ENCODE results near the gene GBF1.
"Not testable (repeated sequence)": the region's sequence is repeated elsewhere in the genome, so short reads cannot be mapped to it uniquely, and the experiment has no call there.

GBF1 gene, protein sequence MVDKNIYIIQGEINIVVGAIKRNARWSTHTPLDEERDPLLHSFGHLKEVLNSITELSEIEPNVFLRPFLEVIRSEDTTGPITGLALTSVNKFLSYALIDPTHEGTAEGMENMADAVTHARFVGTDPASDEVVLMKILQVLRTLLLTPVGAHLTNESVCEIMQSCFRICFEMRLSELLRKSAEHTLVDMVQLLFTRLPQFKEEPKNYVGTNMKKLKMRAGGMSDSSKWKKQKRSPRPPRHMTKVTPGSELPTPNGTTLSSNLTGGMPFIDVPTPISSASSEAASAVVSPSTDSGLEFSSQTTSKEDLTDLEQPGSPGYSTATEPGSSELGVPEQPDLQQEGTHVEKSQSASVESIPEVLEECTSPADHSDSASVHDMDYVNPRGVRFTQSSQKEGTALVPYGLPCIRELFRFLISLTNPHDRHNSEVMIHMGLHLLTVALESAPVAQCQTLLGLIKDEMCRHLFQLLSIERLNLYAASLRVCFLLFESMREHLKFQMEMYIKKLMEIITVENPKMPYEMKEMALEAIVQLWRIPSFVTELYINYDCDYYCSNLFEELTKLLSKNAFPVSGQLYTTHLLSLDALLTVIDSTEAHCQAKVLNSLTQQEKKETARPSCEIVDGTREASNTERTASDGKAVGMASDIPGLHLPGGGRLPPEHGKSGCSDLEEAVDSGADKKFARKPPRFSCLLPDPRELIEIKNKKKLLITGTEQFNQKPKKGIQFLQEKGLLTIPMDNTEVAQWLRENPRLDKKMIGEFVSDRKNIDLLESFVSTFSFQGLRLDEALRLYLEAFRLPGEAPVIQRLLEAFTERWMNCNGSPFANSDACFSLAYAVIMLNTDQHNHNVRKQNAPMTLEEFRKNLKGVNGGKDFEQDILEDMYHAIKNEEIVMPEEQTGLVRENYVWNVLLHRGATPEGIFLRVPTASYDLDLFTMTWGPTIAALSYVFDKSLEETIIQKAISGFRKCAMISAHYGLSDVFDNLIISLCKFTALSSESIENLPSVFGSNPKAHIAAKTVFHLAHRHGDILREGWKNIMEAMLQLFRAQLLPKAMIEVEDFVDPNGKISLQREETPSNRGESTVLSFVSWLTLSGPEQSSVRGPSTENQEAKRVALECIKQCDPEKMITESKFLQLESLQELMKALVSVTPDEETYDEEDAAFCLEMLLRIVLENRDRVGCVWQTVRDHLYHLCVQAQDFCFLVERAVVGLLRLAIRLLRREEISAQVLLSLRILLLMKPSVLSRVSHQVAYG (N-terminal part only)

DNA sequence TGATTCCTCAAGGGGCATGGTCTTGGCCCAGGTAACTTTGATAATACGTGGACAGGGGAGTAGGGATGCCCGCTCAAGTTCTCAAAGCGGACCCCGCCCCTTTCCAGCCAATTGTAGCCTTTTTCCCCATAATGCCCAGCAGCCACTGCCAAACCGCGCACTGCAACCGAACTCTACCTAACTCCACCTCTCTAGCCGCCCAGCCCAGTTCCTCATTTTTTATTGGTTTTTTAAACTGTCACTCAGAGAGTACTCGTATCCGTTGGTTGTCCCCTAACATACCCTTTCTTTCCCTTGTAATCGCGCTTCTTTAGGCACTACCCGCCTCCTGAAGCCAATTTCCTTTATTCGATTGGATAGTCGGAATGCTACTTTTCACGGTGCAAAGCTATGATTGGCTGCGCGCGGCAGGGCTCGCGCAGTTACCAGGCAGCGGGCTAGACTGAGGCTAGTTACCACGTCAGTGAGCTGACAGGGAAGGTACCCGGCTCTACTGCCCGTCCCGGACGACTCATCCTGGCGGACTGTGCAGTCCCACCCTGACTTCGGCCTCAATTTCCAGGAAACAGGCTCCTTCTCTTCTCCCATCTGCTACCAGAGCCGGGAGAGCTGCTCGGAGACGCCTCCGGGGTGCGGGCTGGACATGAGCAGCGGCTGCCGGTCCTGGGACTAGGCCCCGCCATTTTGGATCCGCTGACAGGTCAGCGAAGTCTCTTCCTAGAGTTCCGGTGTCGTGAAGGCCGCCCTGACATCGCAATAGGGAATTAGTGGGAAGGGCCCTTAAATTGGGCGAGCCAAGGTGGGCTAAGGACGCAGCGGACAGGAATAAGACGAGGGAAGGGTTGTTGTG, at the start of gene GBF1:
Gene GBF1, plus strand, starts transcription at position 451 of the 850 bp plus-strand sequence. CDS start 13,407 bp downstream, outside the sequence.
- DNase-seq (ENCODE audit: low read depth in 2 of 2), result peak; percentile 100

DNA sequence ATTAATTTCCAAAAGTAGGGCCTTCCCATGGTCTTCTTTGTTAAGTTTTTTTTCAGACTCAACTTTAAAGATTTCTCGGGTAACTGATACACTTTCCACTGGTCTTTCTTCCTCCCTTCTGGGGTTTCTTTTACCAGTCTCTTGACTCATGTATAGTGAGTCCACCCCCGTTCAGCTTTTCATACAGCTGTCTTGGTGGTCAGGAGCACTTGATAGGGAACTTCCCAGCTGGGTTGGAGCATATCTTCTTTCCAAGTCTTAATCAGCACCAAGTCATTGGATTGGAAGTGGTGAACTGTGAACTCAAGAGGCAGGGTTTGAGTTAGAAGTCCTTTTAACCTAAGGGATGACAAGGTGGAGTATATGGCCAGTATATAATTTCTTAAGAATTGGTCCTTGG, 48.4 kb upstream of the GBF1 start:
- no peak for DNase-seq (ENCODE audit: low read depth in 2 of 2)

DNA sequence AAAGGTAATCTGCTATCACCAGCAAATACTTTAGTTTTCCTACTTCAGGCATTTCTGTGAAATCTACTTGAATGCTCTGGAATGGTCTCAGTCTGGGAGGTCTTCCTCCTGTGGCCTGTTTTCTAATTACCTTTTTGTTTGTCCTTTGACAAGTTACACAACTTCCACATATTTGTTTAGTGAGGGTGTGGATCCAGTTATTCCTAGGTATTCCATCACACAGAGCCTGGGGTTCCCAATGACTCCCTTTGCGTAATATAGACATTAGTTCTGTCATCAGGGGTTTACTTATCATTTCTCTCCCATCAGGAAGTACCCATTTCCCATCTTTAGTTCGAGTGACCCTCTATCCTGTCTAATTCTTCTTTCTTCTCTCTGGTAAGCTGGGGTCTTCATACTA, 47.3 kb upstream of the GBF1 start:
- DNase-seq (ENCODE audit: low read depth in 2 of 2), result no peak

DNA sequence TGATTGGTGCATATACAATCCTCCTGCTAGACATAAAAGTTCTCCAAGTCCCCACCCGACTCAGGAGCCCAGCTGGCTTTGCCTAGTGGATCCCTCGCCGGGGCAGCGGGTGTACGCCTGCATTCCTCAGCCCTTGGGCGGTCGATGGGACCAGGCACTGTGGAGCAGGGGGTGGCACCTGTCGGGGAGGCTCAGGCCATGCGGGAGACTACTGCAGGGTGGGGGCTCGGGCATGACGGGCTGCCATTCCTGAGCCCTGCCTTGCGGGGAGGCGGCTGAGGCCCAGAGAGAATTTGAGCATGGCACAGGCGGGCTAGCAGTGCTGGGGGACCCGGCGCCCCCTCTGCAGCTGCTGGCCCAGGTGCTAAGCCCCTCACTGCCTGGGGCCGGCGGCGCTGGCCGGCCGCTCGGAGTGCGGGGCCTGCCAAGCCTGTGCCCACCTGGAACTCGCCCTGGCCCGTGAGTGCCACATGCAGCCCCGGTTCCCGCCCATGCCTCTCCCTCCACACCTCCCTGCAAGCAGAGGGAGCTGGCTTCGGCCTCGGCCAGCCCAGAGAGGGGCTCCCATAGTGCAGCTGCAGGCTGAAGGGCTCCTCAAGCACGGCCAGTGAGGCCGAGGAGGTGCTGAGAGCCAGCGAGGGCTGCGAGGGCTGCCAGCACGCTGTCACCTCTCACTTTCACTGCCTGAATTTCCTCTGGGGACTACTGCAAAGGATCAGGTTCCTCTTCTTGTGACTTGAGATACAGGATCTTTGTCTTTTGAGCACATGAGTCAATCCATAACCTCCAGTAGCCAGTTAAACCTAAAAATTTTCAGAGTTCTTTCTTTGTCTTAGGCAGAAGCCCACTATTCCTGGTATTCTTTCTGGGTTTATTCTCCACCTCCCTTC, 44.3 kb upstream of the GBF1 start:
- DNase-seq (ENCODE audit: low read depth in 2 of 2), result no peak

DNA sequence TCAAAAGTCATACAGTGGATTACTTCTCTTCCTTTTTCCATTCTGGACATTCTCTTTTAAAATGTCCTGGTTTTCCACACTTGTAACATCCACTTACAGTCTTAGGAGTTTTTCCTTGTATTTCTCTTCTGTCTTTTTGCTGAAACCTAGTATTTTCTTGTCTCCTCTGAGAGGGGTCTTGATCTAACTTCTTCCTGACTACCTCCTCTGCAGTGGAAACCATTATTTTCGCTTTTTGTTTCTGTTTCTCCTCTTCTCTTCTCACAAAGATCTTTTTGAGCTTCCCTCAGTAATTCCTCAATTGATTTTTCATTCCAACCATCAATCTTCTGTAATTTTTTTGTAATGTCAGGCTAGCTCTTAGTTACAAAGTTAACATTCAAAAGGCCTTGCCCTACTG, 42.9 kb upstream of the GBF1 start:
- DNase-seq (ENCODE audit: low read depth in 2 of 2), result no peak

DNA sequence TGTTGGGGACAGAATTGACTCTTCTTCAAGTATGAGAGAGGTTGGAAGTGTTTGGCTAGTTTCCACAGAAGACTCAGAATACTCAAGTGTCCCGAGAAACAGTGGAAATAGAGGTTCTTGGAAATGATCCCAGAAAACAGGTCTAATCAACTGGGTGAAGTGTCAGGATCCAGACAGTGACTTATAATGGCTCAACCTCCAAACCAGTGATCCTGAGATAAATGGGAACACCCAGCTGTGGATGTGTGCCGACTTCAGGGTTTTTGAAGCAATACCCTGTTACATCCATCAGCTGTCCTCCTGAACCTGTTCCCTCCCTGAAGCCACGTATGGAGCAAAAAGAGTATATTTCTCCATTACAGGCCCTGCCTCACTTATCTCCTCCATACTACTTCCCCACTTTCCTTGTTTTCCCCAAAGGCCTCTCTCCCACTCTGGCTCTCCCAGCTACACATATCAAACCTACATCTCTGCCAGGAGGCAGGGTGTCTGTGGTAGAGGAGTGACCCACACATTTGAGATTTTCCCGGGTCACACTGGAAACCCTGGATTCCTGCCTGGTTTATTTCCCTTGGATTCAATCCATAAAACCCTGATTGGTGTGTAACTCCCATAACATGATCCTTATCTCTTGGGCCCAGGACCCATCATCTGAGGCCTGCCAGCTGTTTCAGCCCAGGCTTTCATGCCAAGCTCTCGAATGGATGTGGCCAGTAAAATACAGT, 36.9 kb upstream of the GBF1 start:
- no peak for DNase-seq (ENCODE audit: low read depth in 2 of 2)

DNA sequence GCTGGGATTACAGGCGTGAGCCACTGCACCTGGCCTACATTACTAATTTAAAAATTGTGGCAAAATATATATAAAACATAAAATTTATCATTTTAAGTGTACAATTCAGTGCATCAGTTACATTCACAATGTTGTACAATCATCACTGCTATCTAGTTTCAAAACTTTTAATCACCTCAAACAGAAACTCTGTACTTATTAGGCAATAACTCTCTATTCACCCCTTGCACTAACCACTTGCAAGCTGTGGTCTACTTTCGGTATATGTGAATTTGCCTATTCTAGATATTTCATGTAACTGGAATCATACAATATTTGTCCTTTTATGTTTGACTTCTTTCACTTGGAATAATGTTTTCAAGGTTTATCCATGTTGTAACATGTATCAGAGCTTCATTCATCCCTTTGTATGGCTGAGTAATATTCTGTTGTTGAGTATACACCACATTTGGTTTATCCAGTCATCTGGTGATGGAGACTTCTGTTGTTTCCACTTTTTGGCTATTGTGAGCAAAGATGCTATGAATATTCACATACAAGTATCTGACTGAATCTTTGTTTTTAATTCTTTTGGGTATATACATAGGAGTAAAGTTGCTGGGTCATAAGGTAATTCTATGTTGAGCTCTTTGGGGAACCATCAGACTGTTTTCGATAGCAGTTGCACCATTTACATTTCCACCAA, 33.6 kb upstream of the GBF1 start:
- no peak for DNase-seq (ENCODE audit: low read depth in 2 of 2)

DNA sequence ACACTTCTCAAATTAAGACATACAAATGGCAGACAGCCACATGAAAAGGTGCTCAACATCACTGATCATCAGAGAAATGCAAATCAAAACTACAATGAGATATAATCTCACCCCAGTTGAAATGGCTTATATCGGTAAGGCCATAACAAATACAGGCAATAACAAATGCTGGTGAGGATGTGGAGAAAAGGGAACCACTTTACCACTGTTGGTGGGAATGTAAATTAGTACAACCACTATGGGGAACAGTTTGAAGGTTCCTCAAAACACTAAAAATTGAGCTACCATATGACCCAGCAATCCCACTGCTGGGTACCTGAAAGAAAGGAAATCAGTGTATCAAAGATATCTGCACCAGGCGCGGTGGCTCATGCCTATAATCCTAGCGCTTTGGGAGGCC, 31.7 kb upstream of the GBF1 start:
- not testable (repeated sequence) for DNase-seq (ENCODE audit: low read depth in 2 of 2)

DNA sequence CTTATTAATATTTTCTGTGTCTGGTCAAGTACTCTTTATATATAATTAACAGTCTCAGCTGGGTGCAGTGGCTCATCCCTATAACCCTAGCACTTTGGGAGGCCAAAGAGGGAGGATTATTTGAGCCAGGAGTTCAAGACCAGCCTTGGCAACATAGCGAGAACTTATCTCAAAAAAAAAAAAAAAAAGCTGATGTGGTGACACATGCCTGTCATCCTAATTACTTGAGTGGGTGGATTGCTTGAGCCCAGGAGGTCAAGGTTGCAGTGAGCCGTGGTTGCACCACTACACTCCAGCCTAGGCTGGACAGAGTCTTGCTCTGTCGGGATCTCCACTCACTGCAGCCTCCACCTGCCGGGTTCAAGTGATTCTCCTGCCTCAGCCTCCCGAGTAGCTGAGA, 26.0 kb upstream of the GBF1 start:
- DNase-seq (ENCODE audit: low read depth in 2 of 2), result no peak

DNA sequence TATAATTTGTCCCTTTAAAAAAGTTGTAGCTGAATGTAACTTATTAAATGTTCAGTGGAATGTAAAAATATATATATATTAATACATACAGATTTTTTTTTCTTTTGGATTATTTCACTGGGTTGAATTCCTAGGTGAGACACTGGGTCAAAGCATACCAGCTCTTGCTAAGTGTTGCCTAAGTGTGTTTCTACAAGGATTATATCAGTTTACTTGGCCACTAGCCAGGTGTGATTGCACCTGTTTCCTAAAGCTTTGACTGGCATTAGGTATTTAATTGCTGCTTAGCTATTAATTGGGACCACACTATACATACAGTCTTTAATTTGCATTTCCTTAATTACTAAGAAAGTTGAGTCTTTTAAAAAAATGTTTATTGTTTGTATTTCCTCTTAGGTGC, 24.7 kb upstream of the GBF1 start:
- DNase-seq (ENCODE audit: low read depth in 2 of 2), result no peak

DNA sequence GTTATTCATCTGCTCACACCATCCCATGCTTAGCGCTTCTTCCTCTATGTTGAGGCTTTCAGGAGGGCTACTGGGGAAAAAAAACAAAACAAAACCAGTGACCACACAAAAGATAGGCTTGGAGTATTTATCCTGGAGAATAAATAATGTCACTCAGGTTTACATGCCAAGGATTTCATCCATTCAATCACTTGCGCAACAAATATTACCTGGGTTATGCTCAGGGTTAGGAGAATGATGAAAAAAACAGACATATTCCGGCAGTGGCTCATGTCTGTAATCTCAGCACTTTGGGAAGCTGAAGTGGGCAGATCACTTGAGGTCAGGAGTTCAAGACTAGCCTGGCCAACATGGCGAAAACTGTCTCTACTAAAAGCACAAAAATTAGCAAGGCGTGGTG, 22.5 kb upstream of the GBF1 start:
- no peak for DNase-seq (ENCODE audit: low read depth in 2 of 2)

DNA sequence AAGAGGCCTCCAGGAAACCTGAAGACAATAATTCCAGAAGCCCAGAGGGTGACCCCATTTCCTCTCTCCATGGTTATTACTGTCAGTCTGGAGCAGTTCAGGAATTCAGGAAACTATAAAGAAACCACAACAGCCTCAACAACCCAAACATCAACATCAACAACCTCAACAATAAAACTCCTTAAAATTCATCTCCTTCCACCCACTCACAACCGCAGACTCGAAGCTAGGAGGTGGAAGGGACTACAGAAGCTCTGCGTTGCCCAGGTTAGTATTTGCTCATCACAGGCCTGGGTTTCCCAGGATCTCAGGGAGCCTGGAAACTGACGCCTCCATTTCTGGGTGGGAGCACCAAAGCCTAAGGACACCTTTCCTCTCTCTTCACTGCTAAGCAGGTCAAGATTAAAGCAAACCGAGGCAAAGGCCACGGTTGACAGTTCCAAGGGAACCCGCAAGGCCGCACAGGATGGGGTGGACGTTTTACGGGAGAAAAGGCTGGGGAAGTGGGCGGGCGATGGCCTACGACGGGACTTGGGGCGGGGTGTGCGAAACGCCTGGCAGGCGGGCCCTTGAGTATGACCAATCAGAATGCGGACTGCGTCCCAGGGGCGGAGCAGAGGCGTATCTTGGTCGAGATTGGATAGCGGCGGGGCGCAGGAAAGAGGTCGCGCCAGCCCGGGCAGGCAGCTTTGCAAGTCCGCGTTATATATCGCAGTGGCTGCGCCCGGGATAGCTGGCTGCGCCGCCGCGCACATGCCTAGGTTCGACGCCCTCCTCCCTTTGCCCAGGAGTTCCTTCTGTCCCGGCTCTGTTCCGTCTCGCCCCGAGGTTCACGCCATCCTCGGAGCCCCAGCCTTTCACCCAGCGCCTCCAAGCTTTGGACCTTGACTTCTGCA, 19.4 kb upstream of the GBF1 start, which contains the start of gene ELOVL3:
Gene ELOVL3, plus strand, starts transcription at position 654 of the 896 bp plus-strand sequence. CDS start 250 bp downstream, outside the sequence.
- DNase-seq (ENCODE audit: low read depth in 2 of 2), result peak; percentile 79 to 84

DNA sequence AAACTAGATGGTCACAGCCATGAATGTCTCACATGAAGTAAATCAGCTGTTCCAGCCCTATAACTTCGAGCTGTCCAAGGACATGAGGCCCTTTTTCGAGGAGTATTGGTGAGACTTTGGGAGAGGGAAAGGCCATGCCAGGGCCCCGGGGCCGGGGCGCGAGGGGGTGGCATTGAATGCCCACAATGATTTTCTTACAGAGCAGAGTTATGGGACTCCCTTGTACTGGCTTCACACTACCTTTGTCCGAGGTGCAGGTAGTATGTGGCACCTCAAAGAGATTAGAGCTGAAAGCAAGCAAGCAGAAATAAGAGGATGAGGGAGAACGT, 18.8 kb upstream of the GBF1 start:
- DNase-seq (ENCODE audit: low read depth in 2 of 2), result no peak

DNA sequence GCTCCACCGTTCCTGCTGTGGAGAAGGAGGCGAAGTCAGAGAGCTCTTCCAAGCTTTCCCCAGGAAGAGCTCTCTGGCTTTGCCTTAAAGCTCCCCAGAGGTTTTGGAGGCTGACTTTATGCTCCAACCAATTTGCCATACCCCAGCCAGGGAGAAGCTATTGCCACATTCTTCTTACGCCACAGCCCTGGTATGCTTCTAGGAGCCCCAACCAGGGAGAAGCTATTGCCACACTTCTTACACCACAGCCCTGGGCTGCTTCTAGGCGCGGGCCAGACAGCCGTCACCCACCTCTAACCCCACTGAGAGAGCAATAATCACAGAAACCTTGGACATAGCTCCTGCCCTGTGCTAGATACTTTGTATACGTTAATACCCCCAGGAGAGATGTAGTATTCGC, 18.3 kb upstream of the GBF1 start:
- peak; percentile 42 to 49 for DNase-seq (ENCODE audit: low read depth in 2 of 2)

DNA sequence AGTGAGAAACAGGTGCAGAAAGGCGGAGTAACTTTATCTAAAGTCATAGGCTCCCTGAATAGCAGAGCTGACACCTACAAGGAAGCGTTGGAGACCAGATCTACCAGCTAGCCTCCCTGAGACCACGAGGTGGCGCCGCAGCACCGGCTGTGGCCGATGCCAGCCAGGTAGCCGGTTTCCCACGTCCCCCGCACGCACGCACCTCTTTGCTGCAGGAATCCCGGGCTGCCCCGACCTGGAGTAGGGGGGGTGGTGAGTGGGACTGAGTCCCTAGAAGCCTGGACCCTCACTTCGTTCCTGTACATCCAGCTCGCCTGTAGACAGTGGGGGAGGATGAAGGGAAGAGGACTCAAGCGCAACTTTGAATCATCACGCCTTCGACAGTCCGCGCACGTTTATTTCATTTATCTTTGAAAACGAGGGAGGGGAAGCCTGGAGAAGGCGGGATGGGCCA, 15.5 kb upstream of the GBF1 start:
- peak in 1 of 2 experiments; percentile 23 for DNase-seq (ENCODE audit: low read depth in 2 of 2)

DNA sequence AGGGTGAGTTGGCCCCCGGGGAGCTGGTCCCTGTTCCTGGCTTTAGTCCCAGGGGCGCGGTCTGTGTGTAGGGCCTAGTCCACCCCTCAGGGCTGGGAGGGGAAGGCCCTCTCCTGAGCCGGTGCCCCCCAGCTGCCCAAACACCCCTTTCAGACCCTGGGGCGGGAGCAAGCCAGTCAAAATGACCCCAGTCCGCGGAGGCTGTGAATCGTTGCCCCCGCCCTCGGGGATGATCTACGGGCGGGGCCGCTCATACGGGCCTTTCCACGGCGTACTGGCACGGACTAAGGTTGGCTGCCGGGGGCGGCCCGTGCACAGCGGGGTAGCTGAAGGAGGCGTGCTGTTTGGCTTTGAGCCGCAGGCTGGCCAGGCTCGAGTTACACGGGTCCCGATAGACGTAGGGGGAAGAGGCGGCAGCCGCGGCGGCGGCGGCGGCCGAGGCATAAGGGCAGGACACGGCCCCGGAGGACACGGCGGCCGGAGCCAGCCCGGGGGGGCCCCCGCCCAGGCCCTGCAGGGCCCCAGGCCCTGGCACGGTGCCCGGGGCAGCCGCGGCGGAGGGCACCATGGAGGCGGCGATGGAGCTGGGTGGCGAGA, 15.0 kb upstream of the GBF1 start:
- peak in 1 of 2 experiments; percentile 26 for DNase-seq (ENCODE audit: low read depth in 2 of 2)

DNA sequence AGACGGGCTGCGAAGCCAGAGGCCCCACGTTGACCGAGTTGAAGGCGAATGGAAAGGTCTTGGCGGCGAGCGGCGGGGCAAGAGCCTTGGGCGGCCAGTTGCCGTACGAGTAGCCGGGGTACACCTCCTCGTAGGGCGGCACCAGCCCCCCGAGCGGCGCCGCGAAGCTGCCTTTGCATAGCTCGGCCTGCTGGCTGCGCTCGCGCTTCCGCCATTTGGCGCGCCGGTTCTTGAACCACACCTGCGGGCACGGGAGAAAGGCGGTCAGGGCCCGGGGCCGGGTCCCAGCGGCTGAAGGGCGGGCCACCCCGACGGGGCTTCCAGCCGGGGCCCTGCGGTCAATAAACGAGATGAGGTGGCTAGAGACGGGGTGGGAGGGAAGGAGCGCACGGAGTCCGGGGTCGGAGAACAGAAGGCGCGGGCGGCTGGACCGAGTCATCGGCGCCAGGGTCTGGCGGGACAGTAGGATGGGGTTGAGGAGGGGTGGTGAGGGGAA, 14.4 kb upstream of the GBF1 start:
- no peak for DNase-seq (ENCODE audit: low read depth in 2 of 2)

Data from fibroblast of skin of left quadriceps (primary cell).